Astrocyte (in vitro differentiated cells and primary cell): ENCODE data around the gene ENPP4.

Experiments
- EZH2 ChIP-seq: IDR thresholded peaks from 2 replicates; pipeline ENCODE4 v1.6.1; 2012; ENCODE audit warnings: mild to moderate bottlenecking, low read length, inconsistent platforms; ENCODE audit not compliant: insufficient read depth
- TF ChIP-seq, protein P1 (sequence below): IDR thresholded peaks from 2 replicates; pipeline ENCODE4 v1.5.1; 2011; ENCODE audit warnings: low read depth, mild to moderate bottlenecking, inconsistent platforms, low read length, moderate library complexity; ENCODE audit not compliant: insufficient read depth

DNA sequence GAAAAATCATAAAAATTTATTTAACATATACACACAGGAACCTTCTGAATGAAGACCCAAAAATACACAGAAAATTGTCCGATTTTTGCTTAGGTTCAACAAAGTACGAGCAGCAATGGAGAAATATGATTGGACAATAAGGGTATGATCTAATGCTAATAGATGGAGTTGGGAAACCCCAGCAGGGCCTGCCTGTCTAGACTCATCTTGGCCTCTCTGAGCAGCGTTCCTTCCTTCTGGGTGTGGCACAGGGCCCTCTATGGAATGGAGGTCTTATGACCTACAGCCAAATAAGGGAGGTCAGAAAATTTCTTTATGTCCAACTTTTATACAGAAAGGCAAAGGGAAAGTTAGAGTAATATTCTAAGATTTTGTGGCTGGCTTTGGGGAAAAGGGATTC lies 27.7 kb upstream of the ENPP4 start:
- TF ChIP-seq, protein P1, sequence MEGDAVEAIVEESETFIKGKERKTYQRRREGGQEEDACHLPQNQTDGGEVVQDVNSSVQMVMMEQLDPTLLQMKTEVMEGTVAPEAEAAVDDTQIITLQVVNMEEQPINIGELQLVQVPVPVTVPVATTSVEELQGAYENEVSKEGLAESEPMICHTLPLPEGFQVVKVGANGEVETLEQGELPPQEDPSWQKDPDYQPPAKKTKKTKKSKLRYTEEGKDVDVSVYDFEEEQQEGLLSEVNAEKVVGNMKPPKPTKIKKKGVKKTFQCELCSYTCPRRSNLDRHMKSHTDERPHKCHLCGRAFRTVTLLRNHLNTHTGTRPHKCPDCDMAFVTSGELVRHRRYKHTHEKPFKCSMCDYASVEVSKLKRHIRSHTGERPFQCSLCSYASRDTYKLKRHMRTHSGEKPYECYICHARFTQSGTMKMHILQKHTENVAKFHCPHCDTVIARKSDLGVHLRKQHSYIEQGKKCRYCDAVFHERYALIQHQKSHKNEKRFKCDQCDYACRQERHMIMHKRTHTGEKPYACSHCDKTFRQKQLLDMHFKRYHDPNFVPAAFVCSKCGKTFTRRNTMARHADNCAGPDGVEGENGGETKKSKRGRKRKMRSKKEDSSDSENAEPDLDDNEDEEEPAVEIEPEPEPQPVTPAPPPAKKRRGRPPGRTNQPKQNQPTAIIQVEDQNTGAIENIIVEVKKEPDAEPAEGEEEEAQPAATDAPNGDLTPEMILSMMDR, result no peak
- no peak for TF ChIP-seq EZH2
